Left lung (tissue), 14 donors: Measurements from ENCODE around the gene MB. TPM values are rescaled to one million over a fixed set of nuclear protein-coding genes. Genes with fewer than 3 reads are reported as not detected.
A peak's percentile ranks its signal among the peaks of the same experiment; 100 is the strongest.
"Not testable (repeated sequence)": the region's sequence is repeated elsewhere in the genome, so short reads cannot be mapped to it uniquely, and the experiment has no call there.

Experiments used
- ATAC-seq: fragments of 200-7000 bp; cut with Tn5 transposase; one replicate; pipeline ENCODE4 v1.9.1; 2020; ENCODE audit warnings: moderate library complexity
- DNase-seq, 4 donors: peaks; one replicate each; pipeline ENCODE4 v3.0.0-alpha.2; 2013 to 2020
- H3K27ac ChIP-seq, 2 donors: fragments of 200-600 bp; sonication (generic) in 1 of 2; one replicate each; pipeline versions ENCODE4 v1.5.0 to v1.8.0; 2020 to 2021
- H3K27me3 ChIP-seq, 2 donors: fragments of 200-600 bp; sonication (generic) in 1 of 2; one replicate each; pipeline versions ENCODE4 v1.5.0 to v1.8.0; 2020 to 2021
- H3K36me3 ChIP-seq, 2 donors: fragments of 200-600 bp; sonication (generic) in 1 of 2; one replicate each; pipeline versions ENCODE4 v1.5.0 to v1.8.0; 2020 to 2021
- H3K4me1 ChIP-seq, 2 donors: fragments of 200-600 bp; one replicate each; pipeline ENCODE4 v1.8.0; 2021
- H3K4me3 ChIP-seq, 2 donors: fragments of 200-600 bp; sonication (generic) in 1 of 2; one replicate each; pipeline versions ENCODE4 v1.5.0 to v1.8.0; 2020 to 2021; ENCODE audit warnings: mild to moderate bottlenecking in 1 of 2
- H3K9me3 ChIP-seq, 2 donors: fragments of 200-600 bp; sonication (generic) in 1 of 2; one replicate each; pipeline versions ENCODE4 v1.5.0 to v1.8.0; 2020 to 2021
- CTCF ChIP-seq, 2 donors: fragments of 200-600 bp; sonication (generic) in 1 of 2; IDR thresholded peaks; one replicate each; pipeline versions ENCODE4 v1.5.0 to v1.8.0; 2021; ENCODE audit warnings: antibody characterized with exemption in 2 of 2
- intact Hi-C, 2 donors: fragments of 100-400 bp; cut with DNase I; formaldehyde crosslinking; loops; one replicate each; pipeline versions ENCODE4 v1.11.2 to v1.14.2; 2022
- long read RNA-seq, 12 donors: library from polyadenylated mRNA in 2 of 12; unstranded in 2 of 12; transcript quantifications; one replicate each; pipeline ENCODE4 v2.0.0 and lab custom pipeline, GENCODE V29; 2019 to 2026
- polyA plus RNA-seq, 6 donors: library from polyadenylated mRNA; unstranded; fragments of 120-200 nt; gene quantifications; one replicate each; pipeline ENCODE4 v1.2.1, GENCODE V29; 2013; ENCODE audit not compliant: insufficient read length in 6 of 6
- total RNA-seq, 2 donors: library from RNA; stranded (reverse); fragmentation: NEBNext Ultra II Directional; extraction: Animal tissue kit (Norgen Biotek cat#: 25700); gene quantifications; one replicate each; pipeline ENCODE4 v1.2.1, GENCODE V29; 2021
- donor health status: DM: no; HTN: yes; CAD: no.
- donor health status: DM: no; HTN: no; CAD: no.

The MB gene
- 1 to 10 TPM; 2.4 to 3.3 TPM for total RNA-seq
- polyA plus RNA-seq = 1 to 10 TPM in 2 of 6 donors, under 1 TPM in 4; 0.18 to 1.1 (median 0.58) TPM
- long read RNA-seq, donor 1, partial matches to known transcripts = 0 of 1 reads
- long read RNA-seq, donor 1, other reads (novel, unspliced or antisense) = 0 of 1 reads
- long read RNA-seq, donor 2, partial matches to known transcripts = 0 of 2 reads
- long read RNA-seq, donor 2, other reads (novel, unspliced or antisense) = 0 of 2 reads
- long read RNA-seq, donor 3 = 0 reads
- long read RNA-seq, donor 4 = 0 reads
- long read RNA-seq, donor 5, partial matches to known transcripts = 0 of 2 reads
- long read RNA-seq, donor 5, other reads (novel, unspliced or antisense) = 0 of 2 reads
- long read RNA-seq, donor 6 = 0 reads
- long read RNA-seq, donor 7 = 0 reads
- long read RNA-seq, donor 8, partial matches to known transcripts = 0 of 2 reads
- long read RNA-seq, donor 8, other reads (novel, unspliced or antisense) = 0 of 2 reads
- long read RNA-seq, donor 9 = 0 reads
- long read RNA-seq, donor 10 = 0 reads
- long read RNA-seq, donor 11 = 0 reads
- long read RNA-seq, donor 12, partial matches to known transcripts = 0 of 2 reads
- long read RNA-seq, donor 12, other reads (novel, unspliced or antisense) = 0 of 2 reads

GRCh38 chr22:35617137-35617755, at the start of gene MB:
Gene MB, minus strand, starts transcription at chr22:35617329. Its CDS starts 72 bp downstream, at chr22:35617257.
- no peak within 1 kb of the TSS for H3K4me3 ChIP-seq
- no peaks in the 10 kb centered on the region for H3K27me3 ChIP-seq
- H3K36me3 ChIP-seq = no peaks in the 10 kb centered on the region
- no peak within 1 kb of the TSS for H3K27ac ChIP-seq
- TF ChIP-seq CTCF (IDR thresholded peaks at IDR 0.05) = no peak
- H3K4me1 ChIP-seq = peaks cover 0 to under 1% of the 10 kb centered on the region in 2 donors
- intact Hi-C loops = no loop called here
- DNase-seq (no peak), ATAC-seq (no peak)
- H3K9me3 ChIP-seq = no peaks in the 10 kb centered on the region

- ATAC-seq, DNase-seq, H3K27me3 ChIP-seq, H3K27ac ChIP-seq, H3K4me3 ChIP-seq, intact Hi-C loops: not testable (repeated sequence)
- H3K36me3 ChIP-seq = peaks cover 0 to 40% of the 10 kb centered on the region in 2 donors
- peaks cover 0 to 25% of the 10 kb centered on the region in 2 donors for H3K4me1 ChIP-seq
- H3K9me3 ChIP-seq = peaks cover 0 to 26% of the 10 kb centered on the region in 2 donors
Measured at GRCh38 chr22:35666699-35667098, 49.6 kb upstream of the MB start.

DNA sequence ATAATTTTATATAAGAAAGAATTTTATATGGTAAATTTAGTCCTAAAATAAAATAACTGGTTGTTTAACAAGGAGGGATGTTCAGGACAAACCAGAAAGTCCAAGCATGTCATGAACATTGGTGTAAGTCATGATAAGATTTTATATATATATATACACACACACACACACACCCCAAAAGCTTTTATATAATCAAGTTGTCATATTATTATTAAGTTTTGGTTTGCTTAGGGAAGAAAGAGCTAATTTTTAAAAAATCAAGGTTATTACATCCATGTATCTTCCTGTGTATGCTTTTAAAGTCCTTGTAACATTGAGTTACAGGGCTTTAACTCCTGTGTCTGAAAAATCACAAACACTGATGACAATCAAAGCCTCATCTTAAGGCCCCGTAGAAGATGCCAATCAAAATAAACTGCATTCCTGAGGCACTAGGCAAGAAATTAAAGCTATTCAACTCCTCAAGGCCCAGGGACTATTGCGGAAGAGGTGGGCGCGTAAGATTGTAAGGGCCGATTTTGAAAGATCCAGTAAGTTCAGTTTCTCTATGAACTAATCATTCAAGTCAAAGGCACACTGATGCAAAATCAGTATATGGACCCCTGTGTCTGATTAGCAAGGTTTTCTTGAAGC, 47.9 kb upstream of the MB start:
- Histone ChIP-seq H3K9me3 (peaks cover 0 to 26% of the 10 kb centered on the region in 2 donors), H3K4me3 (no peak overlapping the region), H3K27ac (no peak overlapping the region), H3K4me1 (peaks cover 5 to 41% of the 10 kb centered on the region in 2 donors), H3K27me3 (no peaks in the 10 kb centered on the region), H3K36me3 (peaks cover 0 to 56% of the 10 kb centered on the region in 2 donors)
- TF ChIP-seq CTCF (IDR thresholded peaks at IDR 0.05) = no peak
- no peak for DNase-seq
- intact Hi-C loops = no loop called here
- ATAC-seq = no peak

- Histone ChIP-seq H3K4me1 (peaks cover 5 to 47% of the 10 kb centered on the region in 2 donors), H3K27me3 (no peaks in the 10 kb centered on the region), H3K27ac (peak overlapping the region; percentile 46 to 68), H3K4me3 (no peak overlapping the region), H3K9me3 (peaks cover 0 to 26% of the 10 kb centered on the region in 2 donors), H3K36me3 (peaks cover 4 to 73% of the 10 kb centered on the region in 2 donors)
- ATAC-seq = peak; percentile 19
- intact Hi-C loops = no loop called here
- peak in 1 of 4 donors; percentile 35 for DNase-seq
- TF ChIP-seq CTCF (IDR thresholded peaks at IDR 0.05) = no peak
Measured at GRCh38 chr22:35663371-35663770, 46.2 kb upstream of the MB start.

GRCh38 chr22:35662914-35663313, 45.8 kb upstream of the MB start:
- no peak for TF ChIP-seq CTCF (IDR thresholded peaks at IDR 0.05)
- H3K9me3 ChIP-seq = peaks cover 0 to 26% of the 10 kb centered on the region in 2 donors
- peak overlapping the region; percentile 46 to 68 for H3K27ac ChIP-seq
- no peaks in the 10 kb centered on the region for H3K27me3 ChIP-seq
- intact Hi-C loops = no loop called here
- peaks cover 4 to 74% of the 10 kb centered on the region in 2 donors for H3K36me3 ChIP-seq
- DNase-seq (no peak), ATAC-seq (no peak)
- H3K4me1 ChIP-seq = peaks cover 5 to 51% of the 10 kb centered on the region in 2 donors
- H3K4me3 ChIP-seq = no peak overlapping the region
